ENCODE measurements around the gene GART.

GART gene

GRCh38 chr21:33478935-33479678 lies 62.8 kb downstream of the GART start:
- Histone ChIP-seq H3K27ac (replicated peaks) (peak overlapping the region; percentile 92), H3K27me3 (ENCODE audit: insufficient read depth, poor library complexity, severe bottlenecking) (no peaks in the 10 kb centered on the region), H3K4me3 (replicated peaks; ENCODE audit: insufficient read depth, low read length) (peak overlapping the region; percentile 80)
- TF ChIP-seq GABPA (IDR thresholded peaks at IDR 0.05; ENCODE audit: low read depth) (no peak), SPI1 (IDR thresholded peaks at IDR 0.05; ENCODE audit: borderline replicate concordance, low read depth) (no peak), POLR2AphosphoS5 (IDR thresholded peaks at IDR 0.05; ENCODE audit: low read depth) (no peak; the same call in 1 of the 2 replicates)
- TF ChIP-seq, protein P1, sequence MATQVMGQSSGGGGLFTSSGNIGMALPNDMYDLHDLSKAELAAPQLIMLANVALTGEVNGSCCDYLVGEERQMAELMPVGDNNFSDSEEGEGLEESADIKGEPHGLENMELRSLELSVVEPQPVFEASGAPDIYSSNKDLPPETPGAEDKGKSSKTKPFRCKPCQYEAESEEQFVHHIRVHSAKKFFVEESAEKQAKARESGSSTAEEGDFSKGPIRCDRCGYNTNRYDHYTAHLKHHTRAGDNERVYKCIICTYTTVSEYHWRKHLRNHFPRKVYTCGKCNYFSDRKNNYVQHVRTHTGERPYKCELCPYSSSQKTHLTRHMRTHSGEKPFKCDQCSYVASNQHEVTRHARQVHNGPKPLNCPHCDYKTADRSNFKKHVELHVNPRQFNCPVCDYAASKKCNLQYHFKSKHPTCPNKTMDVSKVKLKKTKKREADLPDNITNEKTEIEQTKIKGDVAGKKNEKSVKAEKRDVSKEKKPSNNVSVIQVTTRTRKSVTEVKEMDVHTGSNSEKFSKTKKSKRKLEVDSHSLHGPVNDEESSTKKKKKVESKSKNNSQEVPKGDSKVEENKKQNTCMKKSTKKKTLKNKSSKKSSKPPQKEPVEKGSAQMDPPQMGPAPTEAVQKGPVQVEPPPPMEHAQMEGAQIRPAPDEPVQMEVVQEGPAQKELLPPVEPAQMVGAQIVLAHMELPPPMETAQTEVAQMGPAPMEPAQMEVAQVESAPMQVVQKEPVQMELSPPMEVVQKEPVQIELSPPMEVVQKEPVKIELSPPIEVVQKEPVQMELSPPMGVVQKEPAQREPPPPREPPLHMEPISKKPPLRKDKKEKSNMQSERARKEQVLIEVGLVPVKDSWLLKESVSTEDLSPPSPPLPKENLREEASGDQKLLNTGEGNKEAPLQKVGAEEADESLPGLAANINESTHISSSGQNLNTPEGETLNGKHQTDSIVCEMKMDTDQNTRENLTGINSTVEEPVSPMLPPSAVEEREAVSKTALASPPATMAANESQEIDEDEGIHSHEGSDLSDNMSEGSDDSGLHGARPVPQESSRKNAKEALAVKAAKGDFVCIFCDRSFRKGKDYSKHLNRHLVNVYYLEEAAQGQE (IDR thresholded peaks at IDR 0.05; ENCODE audit: insufficient replicate concordance, low read depth): no peak
- TF ChIP-seq, protein P2, sequence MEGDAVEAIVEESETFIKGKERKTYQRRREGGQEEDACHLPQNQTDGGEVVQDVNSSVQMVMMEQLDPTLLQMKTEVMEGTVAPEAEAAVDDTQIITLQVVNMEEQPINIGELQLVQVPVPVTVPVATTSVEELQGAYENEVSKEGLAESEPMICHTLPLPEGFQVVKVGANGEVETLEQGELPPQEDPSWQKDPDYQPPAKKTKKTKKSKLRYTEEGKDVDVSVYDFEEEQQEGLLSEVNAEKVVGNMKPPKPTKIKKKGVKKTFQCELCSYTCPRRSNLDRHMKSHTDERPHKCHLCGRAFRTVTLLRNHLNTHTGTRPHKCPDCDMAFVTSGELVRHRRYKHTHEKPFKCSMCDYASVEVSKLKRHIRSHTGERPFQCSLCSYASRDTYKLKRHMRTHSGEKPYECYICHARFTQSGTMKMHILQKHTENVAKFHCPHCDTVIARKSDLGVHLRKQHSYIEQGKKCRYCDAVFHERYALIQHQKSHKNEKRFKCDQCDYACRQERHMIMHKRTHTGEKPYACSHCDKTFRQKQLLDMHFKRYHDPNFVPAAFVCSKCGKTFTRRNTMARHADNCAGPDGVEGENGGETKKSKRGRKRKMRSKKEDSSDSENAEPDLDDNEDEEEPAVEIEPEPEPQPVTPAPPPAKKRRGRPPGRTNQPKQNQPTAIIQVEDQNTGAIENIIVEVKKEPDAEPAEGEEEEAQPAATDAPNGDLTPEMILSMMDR (IDR thresholded peaks at IDR 0.05; ENCODE audit: insufficient read depth, low read length): no peak
- DNase-seq (ENCODE audit: low read depth in 1 of 2, low spot score in 1 of 2): peak; percentile 27 to 34

GRCh38 chr21:33478182-33478581 lies 63.7 kb downstream of the GART start:
- Histone ChIP-seq H3K4me3 (replicated peaks; ENCODE audit: insufficient read depth, low read length) (peak overlapping the region; percentile 80), H3K27ac (replicated peaks) (peak overlapping the region; percentile 92), H3K27me3 (ENCODE audit: insufficient read depth, poor library complexity, severe bottlenecking) (no peaks in the 10 kb centered on the region)
- no peak for TF ChIP-seq POLR2AphosphoS5 (IDR thresholded peaks at IDR 0.05; ENCODE audit: low read depth)
- no peak for TF ChIP-seq GABPA (IDR thresholded peaks at IDR 0.05; ENCODE audit: low read depth)
- TF ChIP-seq, protein P1 (IDR thresholded peaks at IDR 0.05; ENCODE audit: insufficient replicate concordance, low read depth): no peak
- no peak for TF ChIP-seq SPI1 (IDR thresholded peaks at IDR 0.05; ENCODE audit: borderline replicate concordance, low read depth)
- TF ChIP-seq, protein P2 (IDR thresholded peaks at IDR 0.05; ENCODE audit: insufficient read depth, low read length): no peak
- DNase-seq (ENCODE audit: low read depth in 1 of 2, low spot score in 1 of 2): no peak

- no peak overlapping the region for H3K4me3 ChIP-seq (replicated peaks; ENCODE audit: insufficient read depth, low read length)
- TF ChIP-seq, protein P1 (IDR thresholded peaks at IDR 0.05; ENCODE audit: insufficient replicate concordance, low read depth): no peak
- no peak for TF ChIP-seq GABPA (IDR thresholded peaks at IDR 0.05; ENCODE audit: low read depth)
- TF ChIP-seq, protein P2 (IDR thresholded peaks at IDR 0.05; ENCODE audit: insufficient read depth, low read length): no peak
- TF ChIP-seq SPI1 (IDR thresholded peaks at IDR 0.05; ENCODE audit: borderline replicate concordance, low read depth): no peak
- no peak for TF ChIP-seq POLR2AphosphoS5 (IDR thresholded peaks at IDR 0.05; ENCODE audit: low read depth)
- DNase-seq (ENCODE audit: low read depth in 1 of 2, low spot score in 1 of 2): no peak
- H3K27ac ChIP-seq (replicated peaks): no peak overlapping the region
- H3K27me3 ChIP-seq (ENCODE audit: insufficient read depth, poor library complexity, severe bottlenecking): no peaks in the 10 kb centered on the region
These were observed 64.9 kb downstream of the GART start for GRCh38 chr21:33477066-33477465.

Data from HL-60 (cell line).